HG03378 (cell line): ENCODE results near the gene ZNF112.

ENCODE experiments used
- ATAC-seq: cut with Tn5 transposase; IDR thresholded peaks from one replicate; pipeline ENCODE4 v1.9.1; 2021; ENCODE audit warnings: mild to moderate bottlenecking, moderate library complexity; ENCODE audit not compliant: unreplicated experiment

ZNF112 gene

DNA sequence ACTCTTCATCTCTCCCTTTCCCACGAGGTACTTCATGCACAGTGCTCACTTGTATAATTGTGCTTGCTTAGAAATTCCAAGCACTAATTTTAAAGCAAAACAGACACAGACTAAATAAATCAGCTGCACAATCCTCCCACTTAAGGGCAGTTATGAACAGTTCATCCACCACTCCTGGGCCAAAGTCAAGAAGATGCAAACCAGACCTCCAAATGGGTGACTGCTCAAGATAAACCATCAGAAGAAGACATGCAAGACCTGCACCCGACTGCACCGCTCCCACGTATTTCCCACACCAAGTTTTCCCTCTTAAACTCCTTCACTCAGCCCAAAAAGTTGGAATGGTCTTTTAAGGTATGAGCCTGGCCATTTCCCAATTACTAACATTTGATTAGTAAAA is 71.5 kb downstream of the ZNF112 start:
- ATAC-seq: no peak

DNA sequence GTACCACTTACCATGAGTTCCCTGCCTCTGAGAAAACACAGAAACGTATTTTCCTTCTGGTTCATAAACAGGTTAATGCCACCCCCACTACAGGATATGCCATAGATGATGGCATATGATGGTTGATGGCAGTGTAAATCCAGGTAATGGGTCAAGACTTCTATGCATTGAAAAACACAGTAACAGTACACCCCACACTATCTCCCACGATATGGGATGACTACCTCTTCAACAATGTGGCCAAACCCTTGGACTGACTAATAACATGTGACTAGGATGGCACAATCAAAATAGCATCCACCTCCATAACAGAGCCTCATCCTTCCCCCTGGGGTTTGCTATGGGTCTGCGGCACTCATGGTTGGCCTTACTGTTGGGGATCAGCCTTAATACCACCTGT is 73.6 kb downstream of the ZNF112 start:
- no peak for ATAC-seq

DNA sequence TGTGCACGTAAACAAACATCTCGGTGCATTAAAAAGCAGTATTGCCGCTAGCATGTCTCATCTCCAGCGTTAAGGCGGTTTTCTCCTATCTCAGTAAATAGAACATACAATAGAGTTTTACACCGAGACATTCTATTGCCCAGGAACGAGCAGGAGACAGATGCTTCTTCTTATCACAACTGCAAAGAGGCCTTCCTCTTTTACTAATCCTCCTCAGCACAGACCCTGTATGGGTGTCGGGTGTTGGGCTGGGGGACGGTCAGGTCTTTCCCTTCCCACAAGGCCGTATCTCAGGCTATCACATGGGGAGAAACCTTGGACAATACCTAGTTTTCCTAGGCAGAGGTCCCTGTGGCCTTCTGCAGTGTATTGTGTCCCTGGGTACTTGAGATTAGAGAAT is 75.6 kb downstream of the ZNF112 start:
- ATAC-seq: no peak

DNA sequence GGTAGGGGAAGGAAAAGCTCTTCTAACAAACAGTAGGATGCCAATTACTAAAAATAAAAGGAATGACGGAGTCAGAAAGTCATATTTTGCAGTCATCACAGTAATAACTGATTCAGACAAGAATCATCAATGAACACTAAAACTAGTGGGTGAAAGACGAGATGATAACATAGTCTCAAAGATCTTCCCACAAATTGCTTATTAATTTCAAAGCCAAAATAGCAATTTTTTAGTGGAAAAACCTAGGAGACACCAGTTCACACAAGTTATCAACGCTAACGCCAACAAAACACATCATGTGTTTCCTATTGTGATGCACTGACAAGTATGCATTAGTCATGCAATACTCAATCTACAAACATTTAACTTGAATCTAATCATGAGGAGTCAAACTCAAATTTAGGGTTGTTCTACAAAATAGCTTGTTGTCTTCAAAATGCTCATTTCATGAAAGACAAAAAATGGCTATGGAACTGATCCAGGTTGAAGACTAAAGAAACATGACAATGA is 78.2 kb downstream of the ZNF112 start:
- no peak for ATAC-seq

DNA sequence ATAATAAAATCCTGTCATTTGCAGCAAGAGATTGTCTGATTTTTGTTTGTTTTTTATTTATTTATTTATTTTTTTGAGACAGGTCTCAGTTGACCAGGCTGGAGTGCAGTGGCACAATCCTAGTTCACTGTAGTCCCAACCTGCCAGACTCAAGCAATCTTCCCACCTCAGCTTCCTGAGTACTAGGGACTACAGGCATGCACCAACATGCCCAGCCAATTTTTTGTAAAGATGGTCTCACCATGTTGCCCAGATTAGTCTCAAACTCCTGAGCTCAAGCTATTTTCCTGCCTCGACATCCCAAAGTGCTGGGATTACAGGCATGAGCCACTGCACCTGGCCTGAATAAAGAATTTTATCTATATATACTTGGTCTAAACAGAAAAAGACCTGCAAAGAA is 79.1 kb downstream of the ZNF112 start:
- ATAC-seq: no peak
